GM18519 (cell line): Measurements from ENCODE around the gene SAXO1.

Experiments
- ATAC-seq: cut with Tn5 transposase; IDR thresholded peaks from one replicate; pipeline ENCODE4 v1.9.1; 2021; ENCODE audit warnings: mild to moderate bottlenecking, moderate library complexity; ENCODE audit not compliant: unreplicated experiment, low FRiP score

The SAXO1 gene

GRCh38 chr9:18921366-18922075 is 111.5 kb downstream of the SAXO1 start:
- no peak for ATAC-seq

- ATAC-seq: no peak
Observed at GRCh38 chr9:18920141-18921084, 112.6 kb downstream of the SAXO1 start.

GRCh38 chr9:18911714-18912342 is 121.2 kb downstream of the SAXO1 start:
- ATAC-seq: no peak

- no peak for ATAC-seq
Observed at GRCh38 chr9:18910916-18911315, 122.1 kb downstream of the SAXO1 start.

GRCh38 chr9:18910435-18910834 is 122.6 kb downstream of the SAXO1 start:
- ATAC-seq: no peak

GRCh38 chr9:18909140-18910018 is 123.6 kb downstream of the SAXO1 start:
- ATAC-seq: no peak

GRCh38 chr9:18907927-18908625 is 124.9 kb downstream of the SAXO1 start:
- ATAC-seq: no peak

GRCh38 chr9:18906656-18907395 is 126.2 kb downstream of the SAXO1 start:
- ATAC-seq: no peak

GRCh38 chr9:18905883-18906629 is 127.0 kb downstream of the SAXO1 start:
- ATAC-seq: no peak

- ATAC-seq: no peak
Observed at GRCh38 chr9:18905028-18905882, 127.8 kb downstream of the SAXO1 start.

- no peak for ATAC-seq
Observed at GRCh38 chr9:18903450-18903849, 129.6 kb downstream of the SAXO1 start.

GRCh38 chr9:18896531-18897179 is 136.4 kb downstream of the SAXO1 start:
- ATAC-seq: no peak

- no peak for ATAC-seq
Observed at GRCh38 chr9:18896004-18896403, 137.0 kb downstream of the SAXO1 start.

GRCh38 chr9:18893491-18893890 is 139.5 kb downstream of the SAXO1 start:
- ATAC-seq: no peak

- no peak for ATAC-seq
Observed at GRCh38 chr9:18893046-18893445, 140.0 kb downstream of the SAXO1 start.

- ATAC-seq: no peak
Observed at GRCh38 chr9:18891946-18892670, 140.9 kb downstream of the SAXO1 start.
